Nephron progenitor cell (in vitro differentiated cells): ENCODE measurements around the gene ZDHHC3.
A peak's percentile ranks its signal among the peaks of the same experiment; 100 is the strongest.

Experiments
- DNase-seq: peaks from one replicate; pipeline ENCODE4 v3.0.0; 2021
- H3K27ac Mint-ChIP-seq: 2 replicates; pipeline ENCODE4 v1.8.0; 2021; ENCODE audit warnings: mild to moderate bottlenecking, moderate library complexity, mixed read lengths
- H3K27me3 Mint-ChIP-seq: 2 replicates; pipeline ENCODE4 v1.8.0; 2021; ENCODE audit warnings: mild to moderate bottlenecking, low read depth, mixed read lengths; ENCODE audit not compliant: poor library complexity
- H3K36me3 Mint-ChIP-seq: 2 replicates; pipeline ENCODE4 v1.8.0; 2021; ENCODE audit warnings: low read depth, mixed read lengths
- H3K4me1 Mint-ChIP-seq: 2 replicates; pipeline ENCODE4 v1.8.0; 2021; ENCODE audit warnings: mixed read lengths
- H3K4me3 Mint-ChIP-seq: 2 replicates; pipeline ENCODE4 v1.8.0; 2021; ENCODE audit warnings: mild to moderate bottlenecking, moderate library complexity, mixed read lengths
- H3K9me3 Mint-ChIP-seq: 2 replicates; pipeline ENCODE4 v1.8.0; 2021; ENCODE audit warnings: mild to moderate bottlenecking, moderate library complexity, mixed read lengths
- CTCF ChIP-seq: fragments of 200-600 bp; sonication (generic); IDR thresholded peaks from 2 replicates; pipeline ENCODE4 v1.5.0; 2021; ENCODE audit warnings: antibody characterized with exemption

ZDHHC3 gene

GRCh38 chr3:45002139-45002660 is 26.2 kb upstream of the ZDHHC3 start:
- no peak for DNase-seq
- H3K27me3 Mint-ChIP-seq: no peaks in the 10 kb centered on the region
- no peak overlapping the region for H3K27ac Mint-ChIP-seq
- H3K4me3 Mint-ChIP-seq: no peak overlapping the region
- H3K9me3 Mint-ChIP-seq: peaks cover 31% of the 10 kb centered on the region
- H3K36me3 Mint-ChIP-seq: peaks cover 74% of the 10 kb centered on the region
- TF ChIP-seq CTCF: no peak
- no peaks in the 10 kb centered on the region for H3K4me1 Mint-ChIP-seq

- Mint-ChIP-seq H3K4me1 (peaks cover 2% of the 10 kb centered on the region), H3K4me3 (no peak overlapping the region), H3K27ac (no peak overlapping the region), H3K9me3 (peaks cover 27% of the 10 kb centered on the region), H3K27me3 (no peaks in the 10 kb centered on the region), H3K36me3 (peaks cover 73% of the 10 kb centered on the region)
- no peak for TF ChIP-seq CTCF
- no peak for DNase-seq
Measured at GRCh38 chr3:45001738-45002137, 25.8 kb upstream of the ZDHHC3 start.

GRCh38 chr3:45000823-45001222 is 24.8 kb upstream of the ZDHHC3 start:
- no peaks in the 10 kb centered on the region for H3K27me3 Mint-ChIP-seq
- H3K4me1 Mint-ChIP-seq: peaks cover 10% of the 10 kb centered on the region
- TF ChIP-seq CTCF: no peak
- DNase-seq: no peak
- no peak overlapping the region for H3K27ac Mint-ChIP-seq
- H3K36me3 Mint-ChIP-seq: peaks cover 74% of the 10 kb centered on the region
- H3K9me3 Mint-ChIP-seq: peaks cover 27% of the 10 kb centered on the region
- no peak overlapping the region for H3K4me3 Mint-ChIP-seq

GRCh38 chr3:44999782-45000181 is 23.8 kb upstream of the ZDHHC3 start:
- Mint-ChIP-seq H3K27me3 (no peaks in the 10 kb centered on the region), H3K27ac (no peak overlapping the region), H3K36me3 (peaks cover 70% of the 10 kb centered on the region), H3K4me1 (peaks cover 21% of the 10 kb centered on the region), H3K9me3 (peaks cover 17% of the 10 kb centered on the region), H3K4me3 (no peak overlapping the region)
- DNase-seq: no peak
- no peak for TF ChIP-seq CTCF

GRCh38 chr3:44996556-44996969 is 20.6 kb upstream of the ZDHHC3 start:
- DNase-seq: no peak
- Mint-ChIP-seq H3K27me3 (no peaks in the 10 kb centered on the region), H3K4me3 (no peak overlapping the region), H3K36me3 (peaks cover 67% of the 10 kb centered on the region), H3K27ac (peak overlapping the region; percentile 86), H3K9me3 (no peaks in the 10 kb centered on the region), H3K4me1 (peaks cover 43% of the 10 kb centered on the region)
- no peak for TF ChIP-seq CTCF

- no peak for TF ChIP-seq CTCF
- Mint-ChIP-seq H3K27ac (peak overlapping the region; percentile 95), H3K4me1 (peaks cover 43% of the 10 kb centered on the region), H3K27me3 (no peaks in the 10 kb centered on the region), H3K9me3 (no peaks in the 10 kb centered on the region), H3K36me3 (peaks cover 62% of the 10 kb centered on the region), H3K4me3 (no peak overlapping the region)
- no peak for DNase-seq
Measured at GRCh38 chr3:44995142-44995770, 19.3 kb upstream of the ZDHHC3 start.
